HG03097 (cell line): Measurements from ENCODE around the gene ZNF454.

Experiments used
- ATAC-seq: cut with Tn5 transposase; IDR thresholded peaks from one replicate; pipeline ENCODE4 v1.9.1; 2021; ENCODE audit not compliant: unreplicated experiment, low FRiP score

ZNF454 gene

GRCh38 chr5:178992291-178992895 lies 51.4 kb downstream of the ZNF454 start:
- no peak for ATAC-seq

- no peak for ATAC-seq
These were observed 52.3 kb downstream of the ZNF454 start for GRCh38 chr5:178993236-178993765.

- ATAC-seq = no peak
These were observed 53.1 kb downstream of the ZNF454 start for GRCh38 chr5:178993955-178994579.

- no peak for ATAC-seq
These were observed 53.8 kb downstream of the ZNF454 start, which contains the start of gene GRM6 for GRCh38 chr5:178994580-178995340. GRM6 (minus strand) TSS chr5:178995320; CDS start chr5:178994944, 376 bp downstream.

GRCh38 chr5:178995341-178995690 lies 54.3 kb downstream of the ZNF454 start:
- no peak for ATAC-seq

- ATAC-seq = no peak
These were observed 55.2 kb downstream of the ZNF454 start for GRCh38 chr5:178996156-178996555.

GRCh38 chr5:178997191-178997590 lies 56.2 kb downstream of the ZNF454 start:
- no peak for ATAC-seq

- no peak for ATAC-seq
These were observed 57.4 kb downstream of the ZNF454 start for GRCh38 chr5:178998441-178998840.

GRCh38 chr5:179006564-179006963 lies 65.6 kb downstream of the ZNF454 start:
- ATAC-seq = no peak

GRCh38 chr5:179008667-179009066 lies 67.7 kb downstream of the ZNF454 start:
- no peak for ATAC-seq
